ENCODE results near the gene ZNF780B.
A peak's percentile ranks its signal among the peaks of the same experiment; 100 is the strongest.
"Not testable (repeated sequence)": the region's sequence is repeated elsewhere in the genome, so short reads cannot be mapped to it uniquely, and the experiment has no call there.

ZNF780B gene

GRCh38 chr19:40038047-40038446 is 18.0 kb downstream of the ZNF780B start:
- DNase-seq (ENCODE audit: low read depth), result not testable (repeated sequence)

- DNase-seq (ENCODE audit: low read depth), result peak; percentile 36
Observed at GRCh38 chr19:40035996-40036395, 20.0 kb downstream of the ZNF780B start.

- peak; percentile 7 for DNase-seq (ENCODE audit: low read depth)
Observed at GRCh38 chr19:40033989-40034560, 22.0 kb downstream of the ZNF780B start.

GRCh38 chr19:40026597-40026970 is 29.4 kb downstream of the ZNF780B start:
- no peak for DNase-seq (ENCODE audit: low read depth)

- no peak for DNase-seq (ENCODE audit: low read depth)
Observed at GRCh38 chr19:40025938-40026596, 30.0 kb downstream of the ZNF780B start.

GRCh38 chr19:40023969-40024368 is 32.1 kb downstream of the ZNF780B start:
- DNase-seq (ENCODE audit: low read depth), result no peak

- no peak for DNase-seq (ENCODE audit: low read depth)
Observed at GRCh38 chr19:40013991-40014390, 42.0 kb downstream of the ZNF780B start.

GRCh38 chr19:40009674-40010073 is 46.4 kb downstream of the ZNF780B start:
- DNase-seq (ENCODE audit: low read depth), result no peak

- peak; percentile 91 for DNase-seq (ENCODE audit: low read depth)
Observed at GRCh38 chr19:40006273-40006691, 49.7 kb downstream of the ZNF780B start.

GRCh38 chr19:40005691-40006272 is 50.2 kb downstream of the ZNF780B start:
- DNase-seq (ENCODE audit: low read depth), result no peak

GRCh38 chr19:39998501-39998900 is 57.5 kb downstream of the ZNF780B start:
- DNase-seq (ENCODE audit: low read depth), result peak; percentile 82

- DNase-seq (ENCODE audit: low read depth), result peak; percentile 33
Observed at GRCh38 chr19:39997638-39998216, 58.3 kb downstream of the ZNF780B start.

GRCh38 chr19:39996811-39997637 is 59.0 kb downstream of the ZNF780B start, which contains the start of gene ZNF546:
Gene ZNF546, plus strand, starts transcription at chr19:39997060. Its CDS starts 1,267 bp downstream, at chr19:39998327.
- DNase-seq (ENCODE audit: low read depth), result peak; percentile 95

- DNase-seq (ENCODE audit: low read depth), result peak; percentile 73
Observed at GRCh38 chr19:39996218-39996810, 59.7 kb downstream of the ZNF780B start.

GRCh38 chr19:39995794-39996193 is 60.2 kb downstream of the ZNF780B start:
- DNase-seq (ENCODE audit: low read depth), result no peak

- no peak for DNase-seq (ENCODE audit: low read depth)
Observed at GRCh38 chr19:39994361-39994760, 61.7 kb downstream of the ZNF780B start.

- DNase-seq (ENCODE audit: low read depth), result no peak
Observed at GRCh38 chr19:39993605-39994004, 62.4 kb downstream of the ZNF780B start.

- no peak for DNase-seq (ENCODE audit: low read depth)
Observed at GRCh38 chr19:39987596-39987995, 68.4 kb downstream of the ZNF780B start.

GRCh38 chr19:39987167-39987566 is 68.9 kb downstream of the ZNF780B start:
- no peak for DNase-seq (ENCODE audit: low read depth)

GRCh38 chr19:39986643-39987042 is 69.4 kb downstream of the ZNF780B start:
- no peak for DNase-seq (ENCODE audit: low read depth)

GRCh38 chr19:39983695-39984300 is 72.2 kb downstream of the ZNF780B start:
- no peak for DNase-seq (ENCODE audit: low read depth)

All from ELR (cell line).